HEK293 (cell line): Measurements from ENCODE around the gene OPN1MW3.
"Not testable (repeated sequence)": the region's sequence is repeated elsewhere in the genome, so short reads cannot be mapped to it uniquely, and the experiment has no call there.

ENCODE experiments used
- TF ChIP-seq, protein P1 (sequence below): fragments of 450-650 bp; formaldehyde crosslinking; IDR thresholded peaks from 2 replicates; pipeline ENCODE4 v1.5.1; 2016; ENCODE audit warnings: missing biosample characterization, missing genetic modification characterization
- TF ChIP-seq, protein P2 (sequence below): fragments of 450-650 bp; formaldehyde crosslinking; IDR thresholded peaks from 2 replicates; pipeline ENCODE4 v1.5.1; 2016; ENCODE audit warnings: missing biosample characterization, missing genetic modification characterization
- TF ChIP-seq, protein P3 (sequence below): fragments of 450-650 bp; formaldehyde crosslinking; IDR thresholded peaks from 2 replicates; pipeline ENCODE4 v1.5.1; 2016; ENCODE audit warnings: missing biosample characterization, missing genetic modification characterization

DNA sequence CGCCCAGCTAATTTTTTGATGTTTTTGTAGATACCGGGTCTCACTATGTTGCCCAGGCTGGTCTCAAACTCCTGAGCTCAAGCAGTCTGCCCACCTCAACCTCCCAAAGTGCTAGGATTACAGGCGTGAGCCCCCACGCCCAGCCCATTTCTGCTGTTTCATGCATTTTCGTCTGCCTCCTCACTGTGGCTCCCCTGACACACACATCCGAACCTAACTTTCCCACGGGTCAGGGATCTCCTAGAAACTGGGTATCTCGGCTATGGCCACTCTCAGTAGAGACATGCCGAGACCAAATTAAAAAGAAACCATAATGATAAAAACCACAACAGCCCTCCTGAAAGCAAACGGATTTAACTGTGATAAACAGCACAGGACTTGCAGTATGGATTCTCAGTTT is 9.3 kb upstream of the OPN1MW3 start:
- TF ChIP-seq, protein P1, sequence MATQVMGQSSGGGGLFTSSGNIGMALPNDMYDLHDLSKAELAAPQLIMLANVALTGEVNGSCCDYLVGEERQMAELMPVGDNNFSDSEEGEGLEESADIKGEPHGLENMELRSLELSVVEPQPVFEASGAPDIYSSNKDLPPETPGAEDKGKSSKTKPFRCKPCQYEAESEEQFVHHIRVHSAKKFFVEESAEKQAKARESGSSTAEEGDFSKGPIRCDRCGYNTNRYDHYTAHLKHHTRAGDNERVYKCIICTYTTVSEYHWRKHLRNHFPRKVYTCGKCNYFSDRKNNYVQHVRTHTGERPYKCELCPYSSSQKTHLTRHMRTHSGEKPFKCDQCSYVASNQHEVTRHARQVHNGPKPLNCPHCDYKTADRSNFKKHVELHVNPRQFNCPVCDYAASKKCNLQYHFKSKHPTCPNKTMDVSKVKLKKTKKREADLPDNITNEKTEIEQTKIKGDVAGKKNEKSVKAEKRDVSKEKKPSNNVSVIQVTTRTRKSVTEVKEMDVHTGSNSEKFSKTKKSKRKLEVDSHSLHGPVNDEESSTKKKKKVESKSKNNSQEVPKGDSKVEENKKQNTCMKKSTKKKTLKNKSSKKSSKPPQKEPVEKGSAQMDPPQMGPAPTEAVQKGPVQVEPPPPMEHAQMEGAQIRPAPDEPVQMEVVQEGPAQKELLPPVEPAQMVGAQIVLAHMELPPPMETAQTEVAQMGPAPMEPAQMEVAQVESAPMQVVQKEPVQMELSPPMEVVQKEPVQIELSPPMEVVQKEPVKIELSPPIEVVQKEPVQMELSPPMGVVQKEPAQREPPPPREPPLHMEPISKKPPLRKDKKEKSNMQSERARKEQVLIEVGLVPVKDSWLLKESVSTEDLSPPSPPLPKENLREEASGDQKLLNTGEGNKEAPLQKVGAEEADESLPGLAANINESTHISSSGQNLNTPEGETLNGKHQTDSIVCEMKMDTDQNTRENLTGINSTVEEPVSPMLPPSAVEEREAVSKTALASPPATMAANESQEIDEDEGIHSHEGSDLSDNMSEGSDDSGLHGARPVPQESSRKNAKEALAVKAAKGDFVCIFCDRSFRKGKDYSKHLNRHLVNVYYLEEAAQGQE (tag by site-specific recombination): not testable (repeated sequence)
- TF ChIP-seq, protein P2, sequence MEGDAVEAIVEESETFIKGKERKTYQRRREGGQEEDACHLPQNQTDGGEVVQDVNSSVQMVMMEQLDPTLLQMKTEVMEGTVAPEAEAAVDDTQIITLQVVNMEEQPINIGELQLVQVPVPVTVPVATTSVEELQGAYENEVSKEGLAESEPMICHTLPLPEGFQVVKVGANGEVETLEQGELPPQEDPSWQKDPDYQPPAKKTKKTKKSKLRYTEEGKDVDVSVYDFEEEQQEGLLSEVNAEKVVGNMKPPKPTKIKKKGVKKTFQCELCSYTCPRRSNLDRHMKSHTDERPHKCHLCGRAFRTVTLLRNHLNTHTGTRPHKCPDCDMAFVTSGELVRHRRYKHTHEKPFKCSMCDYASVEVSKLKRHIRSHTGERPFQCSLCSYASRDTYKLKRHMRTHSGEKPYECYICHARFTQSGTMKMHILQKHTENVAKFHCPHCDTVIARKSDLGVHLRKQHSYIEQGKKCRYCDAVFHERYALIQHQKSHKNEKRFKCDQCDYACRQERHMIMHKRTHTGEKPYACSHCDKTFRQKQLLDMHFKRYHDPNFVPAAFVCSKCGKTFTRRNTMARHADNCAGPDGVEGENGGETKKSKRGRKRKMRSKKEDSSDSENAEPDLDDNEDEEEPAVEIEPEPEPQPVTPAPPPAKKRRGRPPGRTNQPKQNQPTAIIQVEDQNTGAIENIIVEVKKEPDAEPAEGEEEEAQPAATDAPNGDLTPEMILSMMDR (tag by site-specific recombination): not testable (repeated sequence)
- TF ChIP-seq, protein P3, sequence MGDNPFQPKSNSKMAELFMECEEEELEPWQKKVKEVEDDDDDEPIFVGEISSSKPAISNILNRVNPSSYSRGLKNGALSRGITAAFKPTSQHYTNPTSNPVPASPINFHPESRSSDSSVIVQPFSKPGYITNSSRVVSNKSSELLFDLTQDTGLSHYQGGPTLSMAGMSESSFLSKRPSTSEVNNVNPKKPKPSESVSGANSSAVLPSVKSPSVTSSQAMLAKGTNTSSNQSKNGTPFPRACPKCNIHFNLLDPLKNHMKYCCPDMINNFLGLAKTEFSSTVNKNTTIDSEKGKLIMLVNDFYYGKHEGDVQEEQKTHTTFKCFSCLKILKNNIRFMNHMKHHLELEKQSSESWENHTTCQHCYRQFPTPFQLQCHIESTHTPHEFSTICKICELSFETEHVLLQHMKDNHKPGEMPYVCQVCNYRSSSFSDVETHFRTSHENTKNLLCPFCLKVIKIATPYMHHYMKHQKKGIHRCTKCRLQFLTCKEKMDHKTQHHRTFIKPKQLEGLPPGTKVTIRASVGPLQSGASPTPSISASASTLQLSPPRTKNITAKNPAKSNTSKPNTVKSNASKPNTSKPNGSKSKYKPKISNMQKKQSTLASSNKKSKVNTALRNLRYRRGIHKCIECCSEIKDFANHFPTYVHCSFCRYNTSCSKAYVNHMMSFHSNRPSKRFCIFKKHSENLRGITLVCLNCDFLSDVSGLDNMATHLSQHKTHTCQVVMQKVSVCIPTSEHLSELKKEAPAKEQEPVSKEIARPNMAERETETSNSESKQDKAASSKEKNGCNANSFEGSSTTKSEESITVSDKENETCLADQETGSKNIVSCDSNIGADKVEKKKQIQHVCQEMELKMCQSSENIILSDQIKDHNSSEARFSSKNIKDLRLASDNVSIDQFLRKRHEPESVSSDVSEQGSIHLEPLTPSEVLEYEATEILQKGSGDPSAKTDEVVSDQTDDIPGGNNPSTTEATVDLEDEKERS (tag by site-specific recombination): not testable (repeated sequence)
